Loucy (cell line): ENCODE measurements around the gene NGEF.

Experiments used
- H2AFZ ChIP-seq: fragments of 200-600 bp; sonication (generic); 2 replicates; pipeline ENCODE4 v1.6.0; 2016; ENCODE audit warnings: antibody characterized with exemption, mild to moderate bottlenecking, low read length, moderate library complexity
- H3F3A ChIP-seq: fragments of 200-600 bp; 2 replicates; pipeline ENCODE4 v1.6.0; 2016; ENCODE audit warnings: antibody characterized with exemption, low read depth, mild to moderate bottlenecking
- H3K27me3 ChIP-seq: fragments of 200-600 bp; sonication (generic); 2 replicates; pipeline ENCODE4 v1.6.1; 2014; ENCODE audit warnings: low read length, mild to moderate bottlenecking; ENCODE audit not compliant: insufficient read depth, poor library complexity, severe bottlenecking
- H3K36me3 ChIP-seq: fragments of 200-600 bp; sonication (generic); 2 replicates; pipeline ENCODE4 v1.6.1; 2016; ENCODE audit warnings: low read length; ENCODE audit not compliant: insufficient read depth
- H3K4me1 ChIP-seq: fragments of 200-600 bp; sonication (generic); 2 replicates; pipeline ENCODE4 v1.5.1; 2014; ENCODE audit warnings: low read length, mild to moderate bottlenecking; ENCODE audit not compliant: insufficient read depth, poor library complexity, severe bottlenecking
- H3K4me2 ChIP-seq: fragments of 200-600 bp; sonication (generic); 2 replicates; pipeline ENCODE4 v1.6.0; 2014; ENCODE audit warnings: antibody characterized with exemption, low read length, low read depth, mild to moderate bottlenecking; ENCODE audit not compliant: poor library complexity, severe bottlenecking
- H3K4me3 ChIP-seq: fragments of 200-600 bp; sonication (generic); 2 replicates; pipeline ENCODE4 v1.5.1; 2014; ENCODE audit warnings: low read length, mild to moderate bottlenecking, mixed read lengths; ENCODE audit not compliant: poor library complexity, severe bottlenecking
- H3K79me2 ChIP-seq: fragments of 200-600 bp; sonication (generic); 2 replicates; pipeline ENCODE4 v1.6.1; 2014; ENCODE audit warnings: low read length; ENCODE audit not compliant: insufficient read depth
- H3K9ac ChIP-seq: fragments of 200-600 bp; sonication (generic); 2 replicates; pipeline ENCODE4 v1.6.0; 2014; ENCODE audit warnings: mild to moderate bottlenecking, low read depth, low read length, moderate library complexity; ENCODE audit not compliant: poor library complexity, severe bottlenecking
- H3K9me2 ChIP-seq: fragments of 200-600 bp; sonication (generic); replicated peaks from 2 replicates; pipeline ENCODE4 v1.6.1; 2016; ENCODE audit warnings: low read depth, low read length, mixed read lengths
- H3K9me3 ChIP-seq: fragments of 200-600 bp; sonication (generic); 2 replicates; pipeline ENCODE4 v1.6.1; 2014; ENCODE audit warnings: mild to moderate bottlenecking, antibody characterized with exemption, low read length, low read depth; ENCODE audit not compliant: insufficient read depth
- H4K20me1 ChIP-seq: fragments of 200-600 bp; sonication (generic); 2 replicates; pipeline ENCODE4 v1.6.0; 2014; ENCODE audit warnings: antibody characterized with exemption, low read length, mild to moderate bottlenecking; ENCODE audit not compliant: insufficient read depth, poor library complexity, severe bottlenecking
- CTCF ChIP-seq: fragments of 200-600 bp; sonication (generic); conservative IDR thresholded peaks from 2 replicates; pipeline ENCODE4 v1.5.1; 2014; ENCODE audit warnings: mild to moderate bottlenecking, antibody characterized with exemption, low read length
- EZH2phosphoT487 ChIP-seq: fragments of 200-600 bp; IDR thresholded peaks from 2 replicates; pipeline ENCODE4 v1.6.1; 2018; ENCODE audit warnings: antibody characterized with exemption, mild to moderate bottlenecking, moderate library complexity, borderline replicate concordance

Gene NGEF

GRCh38 chr2:233015019-233015645, 2.1 kb upstream of the NGEF start:
- Histone ChIP-seq H3K4me3 (no peak overlapping the region), H2AFZ (no peak overlapping the region), H3K79me2 (no peaks in the 10 kb centered on the region), H3K9me2 (no peaks in the 10 kb centered on the region), H3F3A (no peaks in the 10 kb centered on the region), H3K4me2 (no peak overlapping the region), H3K9me3 (no peaks in the 10 kb centered on the region), H4K20me1 (no peaks in the 10 kb centered on the region), H3K36me3 (no peaks in the 10 kb centered on the region), H3K4me1 (no peaks in the 10 kb centered on the region), H3K9ac (no peak overlapping the region), H3K27me3 (no peaks in the 10 kb centered on the region)
- TF ChIP-seq CTCF: no peak
- TF ChIP-seq EZH2phosphoT487: no peak

- no peak overlapping the region for H3K4me2 ChIP-seq
- no peak overlapping the region for H2AFZ ChIP-seq
- no peaks in the 10 kb centered on the region for H3F3A ChIP-seq
- no peaks in the 10 kb centered on the region for H3K9me2 ChIP-seq
- no peaks in the 10 kb centered on the region for H3K27me3 ChIP-seq
- no peak overlapping the region for H3K4me3 ChIP-seq
- H3K36me3 ChIP-seq: no peaks in the 10 kb centered on the region
- TF ChIP-seq EZH2phosphoT487: no peak
- no peaks in the 10 kb centered on the region for H3K4me1 ChIP-seq
- no peaks in the 10 kb centered on the region for H3K79me2 ChIP-seq
- no peaks in the 10 kb centered on the region for H4K20me1 ChIP-seq
- no peaks in the 10 kb centered on the region for H3K9me3 ChIP-seq
- H3K9ac ChIP-seq: no peak overlapping the region
Measured at GRCh38 chr2:233013650-233014049, 594 bp upstream of the NGEF start.

GRCh38 chr2:233012301-233012971, 620 bp downstream of the NGEF start:
- Histone ChIP-seq H3K4me3 (no peak overlapping the region), H3K9me2 (no peaks in the 10 kb centered on the region), H3K4me2 (no peak overlapping the region), H3K9me3 (no peaks in the 10 kb centered on the region), H3K79me2 (no peaks in the 10 kb centered on the region), H3K36me3 (no peaks in the 10 kb centered on the region), H4K20me1 (no peaks in the 10 kb centered on the region), H2AFZ (no peak overlapping the region), H3K9ac (no peak overlapping the region), H3K27me3 (no peaks in the 10 kb centered on the region), H3K4me1 (no peaks in the 10 kb centered on the region), H3F3A (no peaks in the 10 kb centered on the region)
- TF ChIP-seq EZH2phosphoT487 (no peak), CTCF (no peak)
